GM23338 (cell line): ENCODE data around the gene DLGAP5. TPM values are rescaled to one million over a fixed set of nuclear protein-coding genes. Genes with fewer than 3 reads are reported as not detected.

Experiments used
- ATAC-seq: fragments of 200-7000 bp; cut with Tn5 transposase; 3 replicates; pipeline ENCODE4 v1.9.1; 2020
- DNase-seq: peaks from one replicate; pipeline ENCODE4 v3.0.0-alpha.2; 2015; ENCODE audit warnings: low spot score
- H2AFZ ChIP-seq: fragments of 200-600 bp; sonication (generic); 2 replicates; pipeline ENCODE4 v1.8.0; 2016; ENCODE audit warnings: antibody characterized with exemption, mild to moderate bottlenecking, moderate library complexity
- H3F3A ChIP-seq: fragments of 200-600 bp; sonication (generic); replicated peaks from 2 replicates; pipeline ENCODE4 v1.8.0; 2017; ENCODE audit warnings: antibody characterized with exemption, mixed run types, low read depth
- H3K27ac ChIP-seq: fragments of 200-600 bp; sonication (generic); 2 replicates; pipeline ENCODE4 v1.6.1; 2016; ENCODE audit warnings: low read depth
- H3K27me3 ChIP-seq: fragments of 200-600 bp; sonication (generic); 2 replicates; pipeline ENCODE4 v1.8.0; 2016; ENCODE audit warnings: mild to moderate bottlenecking, mixed run types, moderate library complexity; ENCODE audit not compliant: insufficient read depth
- H3K36me3 ChIP-seq: fragments of 200-600 bp; sonication (generic); 2 replicates; pipeline ENCODE4 v1.8.0; 2016; ENCODE audit warnings: mild to moderate bottlenecking; ENCODE audit not compliant: insufficient read depth
- H3K4me1 ChIP-seq: fragments of 200-600 bp; sonication (generic); 2 replicates; pipeline ENCODE4 v1.8.0; 2016; ENCODE audit warnings: mild to moderate bottlenecking, moderate library complexity; ENCODE audit not compliant: insufficient read depth
- H3K4me2 ChIP-seq: fragments of 200-600 bp; sonication (generic); 2 replicates; pipeline ENCODE4 v1.7.1; 2017; ENCODE audit warnings: mixed run types
- H3K4me3 ChIP-seq: fragments of 200-600 bp; sonication (generic); 2 replicates; pipeline ENCODE4 v1.6.1; 2016; ENCODE audit warnings: mixed run types
- H3K79me2 ChIP-seq: fragments of 200-600 bp; sonication (generic); replicated peaks from 2 replicates; pipeline ENCODE4 v1.8.0; 2017; ENCODE audit warnings: mild to moderate bottlenecking; ENCODE audit not compliant: insufficient read depth
- H3K9me2 ChIP-seq: fragments of 200-600 bp; sonication (generic); 2 replicates; pipeline ENCODE4 v1.8.0; 2017; ENCODE audit not compliant: insufficient read depth
- H4K20me1 ChIP-seq: fragments of 200-600 bp; sonication (generic); replicated peaks from 2 replicates; pipeline ENCODE4 v1.8.0; 2017; ENCODE audit warnings: mild to moderate bottlenecking; ENCODE audit not compliant: insufficient read depth
- H3K27ac Mint-ChIP-seq: 2 replicates; pipeline ENCODE4 v1.8.0; 2020; ENCODE audit warnings: inconsistent platforms, mild to moderate bottlenecking, moderate library complexity, mixed read lengths
- H3K27me3 Mint-ChIP-seq: 3 replicates; pipeline ENCODE4 v1.8.0; 2022; ENCODE audit warnings: low read depth, mild to moderate bottlenecking, moderate library complexity, mixed read lengths, inconsistent platforms; ENCODE audit not compliant: insufficient read depth, poor library complexity
- H3K36me3 Mint-ChIP-seq: 3 replicates; pipeline ENCODE4 v1.8.0; 2021; ENCODE audit warnings: low read depth, mild to moderate bottlenecking, inconsistent platforms, moderate library complexity, mixed read lengths
- H3K4me1 Mint-ChIP-seq: 3 replicates; pipeline ENCODE4 v1.8.0; 2020; ENCODE audit warnings: mild to moderate bottlenecking, inconsistent platforms, mixed read lengths
- H3K4me3 Mint-ChIP-seq: 3 replicates; pipeline ENCODE4 v1.8.0; 2021; ENCODE audit warnings: moderate library complexity, mild to moderate bottlenecking, inconsistent platforms, mixed read lengths
- H3K9me3 Mint-ChIP-seq: 3 replicates; pipeline ENCODE4 v1.8.0; 2020; ENCODE audit warnings: moderate library complexity, mild to moderate bottlenecking, inconsistent platforms, mixed read lengths
- EZH2 ChIP-seq: fragments of 200-600 bp; sonication (generic); IDR thresholded peaks from one replicate; pipeline ENCODE4 v1.8.0; 2017; ENCODE audit warnings: antibody characterized with exemption, mild to moderate bottlenecking, low read depth; ENCODE audit not compliant: unreplicated experiment
- JUNB ChIP-seq: IDR thresholded peaks from one replicate; pipeline ENCODE4 v1.6.1; 2016; ENCODE audit warnings: antibody characterized with exemption; ENCODE audit not compliant: unreplicated experiment
- NANOG ChIP-seq: IDR thresholded peaks from 2 replicates; pipeline ENCODE4 v1.6.1; 2016; ENCODE audit warnings: antibody characterized with exemption, borderline replicate concordance
- REST ChIP-seq: IDR thresholded peaks from one replicate; pipeline ENCODE4 v1.6.1; 2018; ENCODE audit warnings: antibody characterized with exemption; ENCODE audit not compliant: unreplicated experiment
- STAT1 ChIP-seq: IDR thresholded peaks from one replicate; pipeline ENCODE4 v1.6.1; 2016; ENCODE audit warnings: antibody characterized with exemption; ENCODE audit not compliant: unreplicated experiment
- ZNF114 ChIP-seq: fragments of 250-450 bp; sonication (Bioruptor Pico); IDR thresholded peaks from 2 replicates; pipeline ENCODE4 v1.5.0; 2020; ENCODE audit warnings: mild to moderate bottlenecking, moderate library complexity
- ZNF331 ChIP-seq: fragments of 250-450 bp; sonication (Bioruptor Pico); IDR thresholded peaks from 2 replicates; pipeline ENCODE4 v1.5.0; 2020; ENCODE audit warnings: low read depth, mild to moderate bottlenecking, moderate library complexity
- ZNF462 ChIP-seq: fragments of 250-450 bp; sonication (Bioruptor Pico); IDR thresholded peaks from 2 replicates; pipeline ENCODE4 v1.5.0; 2020; ENCODE audit warnings: mild to moderate bottlenecking, moderate library complexity
- polyA plus RNA-seq: library from polyadenylated mRNA; unstranded; fragments of >200 nt; fragmentation: Nextera tagmentation; extraction: Ambion mirVana; gene quantifications from 2 replicates; pipeline ENCODE4 v1.2.1, GENCODE V29; 2016
- total RNA-seq: library from RNA; depleted of rRNA; stranded (reverse); fragments of >200 nt; shearing (Covaris generic); gene quantifications from 2 replicates; pipeline ENCODE4 v1.2.3, GENCODE V29; 2014

Gene DLGAP5
- total and polyA plus RNA-seq, 2 experiments from 2014 or later = 110 to 117 TPM

GRCh38 chr14:55102141-55102621 lies 89.2 kb downstream of the DLGAP5 start (continued):
- TF ChIP-seq ZNF462 (no peak), EZH2 (no peak), JUNB (no peak), ZNF114 (CRISPR knock-in tag) (no peak), NANOG (no peak), REST (no peak)

GRCh38 chr14:55101698-55102097 lies 89.7 kb downstream of the DLGAP5 start:
- no peaks in the 10 kb centered on the region for H4K20me1 ChIP-seq
- peaks cover 2% of the 10 kb centered on the region for H3K27me3 Mint-ChIP-seq
- peaks cover 31% of the 10 kb centered on the region for H3K4me1 Mint-ChIP-seq
- H3K27ac Mint-ChIP-seq = no peak overlapping the region
- no peak overlapping the region for H3K27ac ChIP-seq
- H3K27me3 ChIP-seq = no peaks in the 10 kb centered on the region
- no peaks in the 10 kb centered on the region for H3F3A ChIP-seq
- H3K36me3 ChIP-seq = no peaks in the 10 kb centered on the region
- peaks cover 20% of the 10 kb centered on the region for H3K4me1 ChIP-seq
- H3K4me2 ChIP-seq = no peak overlapping the region
- DNase-seq = no peak
- H3K4me3 Mint-ChIP-seq = no peak overlapping the region
- H3K79me2 ChIP-seq = no peaks in the 10 kb centered on the region
- H2AFZ ChIP-seq = no peak overlapping the region
- H3K9me3 Mint-ChIP-seq = peaks cover 3% of the 10 kb centered on the region; the same call in 1 of the 3 replicates
- 0 out of 3 replicates have a peak, but pooled peaks cover 3% of the 10 kb centered on the region for H3K36me3 Mint-ChIP-seq
- ATAC-seq = no peak
- H3K9me2 ChIP-seq = no peaks in the 10 kb centered on the region
- H3K4me3 ChIP-seq = no peak overlapping the region
- TF ChIP-seq ZNF331 (CRISPR knock-in tag) (no peak), NANOG (no peak), REST (no peak), EZH2 (no peak), STAT1 (no peak)
